Sigmoid colon (tissue), 7 donors: ENCODE results near the gene FBXL4. TPM values are rescaled to one million over a fixed set of nuclear protein-coding genes. Genes with fewer than 3 reads are reported as not detected.

Experiments
- DNase-seq: peaks from one replicate; pipeline ENCODE4 v3.0.0-alpha.2; 2019
- H3K27ac ChIP-seq, 4 donors: fragments of 200-600 bp; sonication (generic); one replicate each; pipeline ENCODE4 v1.5.1; 2016 to 2019; ENCODE audit warnings: mild to moderate bottlenecking in 1 of 4
- H3K27me3 ChIP-seq, 3 donors: fragments of 200-600 bp; sonication (generic); one replicate each; pipeline ENCODE4 v1.5.1; 2019; ENCODE audit warnings: mild to moderate bottlenecking in 1 of 3
- H3K36me3 ChIP-seq, 4 donors: fragments of 200-600 bp; sonication (generic); one replicate each; pipeline ENCODE4 v1.5.1; 2016 to 2019
- H3K4me1 ChIP-seq, 4 donors: fragments of 200-600 bp; sonication (generic); one replicate each; pipeline ENCODE4 v1.5.1; 2017 to 2019
- H3K4me3 ChIP-seq, 4 donors: fragments of 200-600 bp; sonication (generic); one replicate each; pipeline ENCODE4 v1.5.1; 2017 to 2019; ENCODE audit warnings: mild to moderate bottlenecking in 2 of 4, moderate library complexity in 1 of 4
- H3K9me3 ChIP-seq, 4 donors: fragments of 200-600 bp in 3 of 4; sonication (generic) in 3 of 4; one replicate each; pipeline versions ENCODE4 v1.5.1 to v1.6.1; 2013 to 2019
- EP300 ChIP-seq, 4 donors: sonication (generic); formaldehyde crosslinking; IDR thresholded peaks; one replicate each; pipeline ENCODE4 v1.6.1; 2017; ENCODE audit warnings: antibody characterized with exemption in 4 of 4
- POLR2A ChIP-seq, 2 donors: fragments of 450-650 bp; IDR thresholded peaks; one replicate each; pipeline ENCODE4 v1.6.1; 2016; ENCODE audit warnings: antibody characterized with exemption in 2 of 2, mild to moderate bottlenecking in 2 of 2, moderate library complexity in 2 of 2
- POLR2AphosphoS5 ChIP-seq, 4 donors: sonication (generic); formaldehyde crosslinking; IDR thresholded peaks; one replicate each; pipeline ENCODE4 v1.6.1; 2017; ENCODE audit warnings: antibody characterized with exemption in 4 of 4
- WGBS, 2 donors: extraction: QIAGEN DNeasy Blood & Tissue Kit; methylation state at CpG; one replicate each; pipeline ENCODE4 v1.1.7; 2013; 5-methylcytosine and 5-hydroxymethylcytosine counted together
- intact Hi-C: fragments of 100-400 bp; cut with DNase I; formaldehyde crosslinking; loops from one replicate; pipeline ENCODE4 v1.15.1; 2023
- polyA plus RNA-seq, 3 donors: library from polyadenylated mRNA; stranded (reverse); fragments of 200-250 nt; gene quantifications; one replicate each; pipeline ENCODE4 v1.2.3, GENCODE V29; 2013
- total RNA-seq, 4 donors: library from RNA; depleted of rRNA; stranded (reverse); fragments of >200 nt; gene quantifications; one replicate each; pipeline ENCODE4 v1.1.0, GENCODE V29; 2016
- TF ChIP-seq, protein P1 (sequence below), 4 experiments: fragments of 450-650 bp in 3 of 4; fragments of 200-600 bp in 1 of 4; IDR thresholded peaks; one replicate each; pipeline ENCODE4 v1.5.1; 2016 to 2019; ENCODE audit warnings: antibody characterized with exemption in 4 of 4, mild to moderate bottlenecking in 3 of 4, moderate library complexity in 2 of 4
- donor health status: healthy with polysubstance abuse.
- donor health status: Bipolar disorder and iron deficiency.
- donor health status: healthy.

FBXL4 gene
- total RNA-seq (10 to 100 TPM; 19.1 to 31.4 (median 23.9) TPM), polyA plus RNA-seq (1 to 10 TPM; 2.4 to 4.9 (median 3.9) TPM)

DNA sequence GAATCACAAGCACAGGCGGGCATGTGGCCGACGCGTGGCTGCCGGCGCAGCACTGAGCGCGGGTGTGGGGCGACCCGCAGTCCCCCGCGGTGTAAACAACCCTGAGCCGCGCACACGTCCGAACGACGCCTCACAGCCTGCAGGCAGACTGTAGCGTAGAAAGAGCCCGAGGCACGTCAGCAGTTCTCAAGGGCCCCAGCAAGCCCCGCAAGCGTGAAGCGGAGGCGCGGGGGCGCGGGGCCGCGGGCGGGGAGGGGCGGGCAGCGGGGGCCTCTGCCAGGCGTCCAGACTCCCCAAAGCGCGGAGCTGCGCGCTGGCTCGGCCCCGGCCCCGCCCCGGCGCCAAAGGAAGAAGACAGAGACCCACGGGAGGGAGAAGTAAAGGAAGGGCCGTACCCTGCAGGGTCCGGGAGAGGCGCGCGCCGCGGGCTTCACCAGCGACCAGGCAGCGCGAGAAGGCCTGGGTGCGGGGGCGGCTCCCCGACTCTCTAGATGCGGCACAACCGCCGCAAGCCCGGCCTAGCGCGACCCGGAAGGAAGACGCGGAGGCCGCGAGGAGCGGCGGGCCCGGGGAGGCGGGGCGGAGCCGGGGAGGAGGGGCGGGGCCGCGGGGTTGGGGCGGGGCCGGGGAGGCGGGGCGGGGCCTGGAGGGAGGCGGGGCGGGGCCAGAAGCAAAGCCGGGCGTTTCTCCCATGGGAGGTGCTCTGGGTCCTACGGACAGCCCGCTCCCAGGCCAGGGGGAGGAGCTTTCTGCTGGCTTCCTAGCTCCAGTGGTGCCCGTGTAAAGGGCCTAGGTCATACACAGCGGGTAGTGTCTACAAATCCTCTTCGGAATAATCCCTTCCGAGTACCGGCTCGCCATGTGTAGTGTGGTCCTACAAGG is at the start of gene FBXL4:
Gene FBXL4 (minus strand): TSS at position 536 of the 882 bp plus-strand sequence. CDS start 20,958 bp downstream, outside the sequence.
- no peaks in the 10 kb centered on the region for H3K36me3 ChIP-seq
- H3K27me3 ChIP-seq = no peaks in the 10 kb centered on the region
- H3K9me3 ChIP-seq = no peaks in the 10 kb centered on the region
- intact Hi-C loops = loop anchor here (10.0 kb wide), 1 partner anchor 113 kb away; the partner anchor contains the start of gene POU3F2
- 2% methylated on average over 93 of the region's 93 CpGs for WGBS, 2 donors
- H3K27ac ChIP-seq = peak within 1 kb of the TSS; percentile 85 to 91 (median 88)
- H3K4me1 ChIP-seq = peaks cover 0 to 29% (median 26%) of the 10 kb centered on the region in 4 donors
- peak within 1 kb of the TSS; percentile 58 to 94 (median 76) for H3K4me3 ChIP-seq
- TF ChIP-seq POLR2A (IDR thresholded peaks at IDR 0.05) = peak; percentile 36 to 50
- no peak for TF ChIP-seq EP300 (IDR thresholded peaks at IDR 0.05)
- TF ChIP-seq, protein P1, sequence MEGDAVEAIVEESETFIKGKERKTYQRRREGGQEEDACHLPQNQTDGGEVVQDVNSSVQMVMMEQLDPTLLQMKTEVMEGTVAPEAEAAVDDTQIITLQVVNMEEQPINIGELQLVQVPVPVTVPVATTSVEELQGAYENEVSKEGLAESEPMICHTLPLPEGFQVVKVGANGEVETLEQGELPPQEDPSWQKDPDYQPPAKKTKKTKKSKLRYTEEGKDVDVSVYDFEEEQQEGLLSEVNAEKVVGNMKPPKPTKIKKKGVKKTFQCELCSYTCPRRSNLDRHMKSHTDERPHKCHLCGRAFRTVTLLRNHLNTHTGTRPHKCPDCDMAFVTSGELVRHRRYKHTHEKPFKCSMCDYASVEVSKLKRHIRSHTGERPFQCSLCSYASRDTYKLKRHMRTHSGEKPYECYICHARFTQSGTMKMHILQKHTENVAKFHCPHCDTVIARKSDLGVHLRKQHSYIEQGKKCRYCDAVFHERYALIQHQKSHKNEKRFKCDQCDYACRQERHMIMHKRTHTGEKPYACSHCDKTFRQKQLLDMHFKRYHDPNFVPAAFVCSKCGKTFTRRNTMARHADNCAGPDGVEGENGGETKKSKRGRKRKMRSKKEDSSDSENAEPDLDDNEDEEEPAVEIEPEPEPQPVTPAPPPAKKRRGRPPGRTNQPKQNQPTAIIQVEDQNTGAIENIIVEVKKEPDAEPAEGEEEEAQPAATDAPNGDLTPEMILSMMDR (IDR thresholded peaks at IDR 0.05) = no peak
- peak; percentile 77 to 87 (median 86) for TF ChIP-seq POLR2AphosphoS5 (IDR thresholded peaks at IDR 0.05)
- DNase-seq = peak; percentile 92

DNA sequence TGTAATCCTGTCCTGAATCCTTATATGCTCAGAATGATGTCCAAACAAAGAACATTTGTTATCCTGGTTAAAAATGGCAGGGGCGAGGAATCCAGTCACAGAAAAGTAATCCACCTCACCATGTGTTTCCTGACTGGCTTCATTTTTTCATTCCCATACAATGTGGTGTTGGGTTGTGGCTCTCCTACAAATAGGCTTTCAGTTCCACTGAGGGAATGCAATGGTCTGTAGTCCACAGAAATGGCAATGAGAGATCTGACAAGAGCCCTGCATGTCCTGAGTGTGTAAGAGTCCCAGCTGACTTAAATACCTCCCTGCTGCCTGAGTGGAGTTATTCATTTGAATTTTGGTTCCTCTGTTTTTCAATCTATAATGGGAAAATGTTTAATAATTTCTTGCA is 47.4 kb upstream of the FBXL4 start:
- Histone ChIP-seq H3K9me3 (no peaks in the 10 kb centered on the region), H3K27me3 (no peaks in the 10 kb centered on the region), H3K27ac (no peak overlapping the region), H3K4me3 (no peak overlapping the region), H3K36me3 (no peaks in the 10 kb centered on the region), H3K4me1 (no peaks in the 10 kb centered on the region)
- no peak for TF ChIP-seq POLR2AphosphoS5 (IDR thresholded peaks at IDR 0.05)
- TF ChIP-seq, protein P1 (IDR thresholded peaks at IDR 0.05) = no peak
- TF ChIP-seq EP300 (IDR thresholded peaks at IDR 0.05) = no peak
- TF ChIP-seq POLR2A (IDR thresholded peaks at IDR 0.05) = no peak
- no peak for DNase-seq
- intact Hi-C loops = no loop called here
- WGBS, 2 donors = 87 to 88% methylated on average over 1 of the region's 1 CpG

DNA sequence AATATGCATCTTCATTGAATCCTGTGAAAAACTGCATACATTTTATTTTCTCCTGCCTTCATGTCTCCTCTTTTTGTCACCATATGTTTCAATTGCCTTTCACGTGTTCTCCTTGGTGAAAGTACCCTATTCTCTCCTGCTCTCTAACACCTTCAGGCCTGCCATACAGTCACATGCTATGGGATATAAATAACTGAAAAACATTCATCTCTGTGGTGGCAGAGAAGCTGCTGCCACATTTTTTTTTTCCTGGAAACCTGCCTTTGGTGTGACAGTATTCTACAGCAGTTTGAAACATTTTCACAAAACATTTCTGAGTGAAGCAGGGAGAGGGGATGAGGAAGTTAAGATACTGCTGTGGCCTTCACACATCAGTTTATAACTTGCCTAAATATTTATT is 44.8 kb upstream of the FBXL4 start:
- TF ChIP-seq POLR2AphosphoS5 (IDR thresholded peaks at IDR 0.05) = no peak
- no peak for TF ChIP-seq EP300 (IDR thresholded peaks at IDR 0.05)
- TF ChIP-seq, protein P1 (IDR thresholded peaks at IDR 0.05) = no peak
- TF ChIP-seq POLR2A (IDR thresholded peaks at IDR 0.05) = no peak
- Histone ChIP-seq H3K27me3 (no peaks in the 10 kb centered on the region), H3K9me3 (no peaks in the 10 kb centered on the region), H3K36me3 (no peaks in the 10 kb centered on the region), H3K27ac (no peak overlapping the region), H3K4me1 (no peaks in the 10 kb centered on the region), H3K4me3 (no peak overlapping the region)
- WGBS, 2 donors = 55 to 73% methylated on average over 1 of the region's 1 CpG
- no peak for DNase-seq
- intact Hi-C loops = no loop called here

DNA sequence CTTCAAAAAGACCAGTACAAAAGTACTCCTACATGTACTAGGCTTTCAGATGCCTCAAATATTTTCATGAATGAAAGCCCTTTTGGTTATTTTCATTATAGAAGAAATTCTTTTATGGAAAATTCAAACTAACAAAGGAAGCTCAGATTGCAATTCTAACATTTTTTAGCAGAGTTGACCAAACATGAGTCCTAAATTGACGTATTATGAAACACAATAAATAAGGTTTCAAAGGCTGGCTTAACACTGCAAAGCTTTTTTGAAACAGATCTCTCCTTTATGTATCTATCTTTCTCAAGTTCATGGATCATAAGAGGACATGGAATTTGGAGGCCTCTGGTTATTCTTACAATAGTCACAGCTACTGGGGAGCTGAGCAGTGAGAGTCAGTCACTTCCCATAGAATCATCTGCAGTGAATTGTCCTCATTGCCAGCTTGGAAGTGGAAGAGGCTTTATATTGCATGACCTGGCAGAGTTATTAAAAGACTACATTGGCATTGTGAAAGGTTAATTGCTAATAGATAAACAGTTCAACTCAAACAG is 38.4 kb upstream of the FBXL4 start:
- Histone ChIP-seq H3K27me3 (no peaks in the 10 kb centered on the region), H3K4me1 (no peaks in the 10 kb centered on the region), H3K9me3 (no peaks in the 10 kb centered on the region), H3K27ac (no peak overlapping the region), H3K36me3 (no peaks in the 10 kb centered on the region), H3K4me3 (no peak overlapping the region)
- TF ChIP-seq POLR2A (IDR thresholded peaks at IDR 0.05) (no peak), POLR2AphosphoS5 (IDR thresholded peaks at IDR 0.05) (no peak)
- TF ChIP-seq, protein P1 (IDR thresholded peaks at IDR 0.05) = no peak
- 88 to 93% methylated on average over 1 of the region's 1 CpG for WGBS, 2 donors
- intact Hi-C loops = no loop called here
- DNase-seq = no peak
